ENCODE data around the gene RD3L.

Gene RD3L

DNA sequence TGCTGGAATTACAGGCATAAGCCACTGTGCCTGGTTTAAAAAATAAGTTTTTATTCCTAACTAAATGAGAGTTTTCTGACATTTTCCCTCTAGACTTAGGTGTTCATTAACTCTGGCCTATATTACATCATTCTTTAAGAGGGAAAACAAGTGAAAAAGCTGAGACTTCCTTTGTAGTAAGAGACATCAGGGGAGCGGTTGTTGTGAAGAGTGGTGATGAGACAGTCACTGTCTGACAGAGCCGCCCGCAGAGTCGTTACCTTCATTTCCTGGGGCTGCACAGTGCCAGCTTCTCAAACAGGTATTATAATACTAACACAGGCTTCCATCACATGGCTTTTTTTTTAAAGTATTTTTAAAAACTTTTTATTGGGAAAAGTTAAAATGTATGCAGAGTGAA lies 33.7 kb downstream of the RD3L start:
- Histone ChIP-seq H3K9me3 (ENCODE audit: control insufficient read depth, insufficient read depth, low read length) (no peaks in the 10 kb centered on the region), H3K27me3 (ENCODE audit: control insufficient read depth, insufficient read depth, low read length) (no peaks in the 10 kb centered on the region), H3K36me3 (ENCODE audit: control insufficient read depth, insufficient read depth, low read length) (peaks cover 22% of the 10 kb centered on the region), H3K9ac (ENCODE audit: low read depth, low read length) (no peak overlapping the region), H3K4me3 (ENCODE audit: low read depth, low read length) (no peak overlapping the region), H3K27ac (ENCODE audit: low read depth, low read length) (no peak overlapping the region), H3K4me1 (ENCODE audit: control insufficient read depth, insufficient read depth, low read length) (peaks cover 8% of the 10 kb centered on the region; the same call in 1 of the 2 replicates)

DNA sequence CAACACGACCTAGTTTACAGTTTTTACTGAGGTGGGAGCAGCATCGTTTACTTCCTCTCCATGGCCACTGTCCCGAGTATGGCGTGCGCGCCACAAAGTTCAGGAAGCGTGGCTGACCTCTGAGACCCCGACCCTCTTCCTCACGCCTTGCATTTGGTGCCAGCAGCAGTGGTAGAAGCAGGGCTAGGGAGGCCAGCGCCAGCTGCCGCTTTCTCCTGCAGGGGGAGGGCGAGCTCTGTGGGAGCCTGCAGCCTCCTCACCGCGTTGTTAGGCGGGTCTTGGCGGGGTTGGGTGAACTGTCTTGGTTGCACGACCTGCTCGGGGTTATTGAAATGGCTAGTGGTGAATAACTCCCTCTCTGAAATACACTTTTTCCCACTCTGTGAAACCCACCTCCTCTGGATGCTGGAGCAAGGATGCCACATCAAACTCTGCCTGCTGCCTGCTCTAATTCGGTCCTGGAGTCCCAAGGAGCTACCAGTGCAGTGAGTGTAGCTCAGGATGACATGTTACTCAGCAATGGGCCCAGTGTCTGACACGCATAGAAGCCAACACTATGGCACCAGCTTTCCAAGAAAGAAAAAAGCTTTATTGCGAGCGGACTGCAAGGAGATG lies 36.4 kb downstream of the RD3L start:
- no peaks in the 10 kb centered on the region for H3K36me3 ChIP-seq (ENCODE audit: control insufficient read depth, insufficient read depth, low read length)
- no peak overlapping the region for H3K27ac ChIP-seq (ENCODE audit: low read depth, low read length)
- H3K9ac ChIP-seq (ENCODE audit: low read depth, low read length), result no peak overlapping the region
- peaks cover 8% of the 10 kb centered on the region; the same call in 1 of the 2 replicates for H3K4me1 ChIP-seq (ENCODE audit: control insufficient read depth, insufficient read depth, low read length)
- H3K27me3 ChIP-seq (ENCODE audit: control insufficient read depth, insufficient read depth, low read length), result no peaks in the 10 kb centered on the region
- no peak overlapping the region for H3K4me3 ChIP-seq (ENCODE audit: low read depth, low read length)
- no peaks in the 10 kb centered on the region for H3K9me3 ChIP-seq (ENCODE audit: control insufficient read depth, insufficient read depth, low read length)

DNA sequence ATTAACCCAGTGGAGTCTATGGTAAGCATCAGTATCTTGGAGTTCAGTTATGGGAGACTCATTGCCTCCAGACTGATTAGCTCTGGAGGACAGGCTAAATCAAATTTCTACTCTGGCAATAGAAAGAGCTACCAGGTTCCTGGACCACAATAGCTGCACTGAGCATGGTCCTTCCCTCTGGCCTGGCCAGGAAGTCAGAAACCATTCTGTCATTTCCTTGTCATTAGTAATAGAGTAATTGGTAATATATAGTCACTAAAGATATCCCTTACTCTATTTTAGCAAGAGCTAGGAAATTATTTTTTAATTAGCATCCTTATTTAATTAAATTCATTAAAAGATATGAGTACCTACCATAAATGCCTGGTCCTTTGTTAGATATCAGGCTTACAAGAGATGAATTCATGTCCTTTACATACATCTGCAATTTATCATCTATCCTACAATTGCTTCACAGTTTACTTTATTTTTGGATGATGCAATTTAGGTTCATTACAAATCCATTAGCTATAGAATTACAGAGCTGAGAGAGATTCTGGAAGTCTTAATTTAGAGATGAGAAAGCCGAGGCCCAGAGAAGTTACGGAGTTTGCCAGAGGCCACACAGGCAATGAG lies 37.7 kb downstream of the RD3L start:
- no peaks in the 10 kb centered on the region for H3K27me3 ChIP-seq (ENCODE audit: control insufficient read depth, insufficient read depth, low read length)
- no peaks in the 10 kb centered on the region for H3K9me3 ChIP-seq (ENCODE audit: control insufficient read depth, insufficient read depth, low read length)
- no peak overlapping the region for H3K27ac ChIP-seq (ENCODE audit: low read depth, low read length)
- H3K36me3 ChIP-seq (ENCODE audit: control insufficient read depth, insufficient read depth, low read length), result no peaks in the 10 kb centered on the region
- H3K4me1 ChIP-seq (ENCODE audit: control insufficient read depth, insufficient read depth, low read length), result no peaks in the 10 kb centered on the region; the same call in 1 of the 2 replicates
- no peak overlapping the region for H3K9ac ChIP-seq (ENCODE audit: low read depth, low read length)
- H3K4me3 ChIP-seq (ENCODE audit: low read depth, low read length), result no peak overlapping the region

DNA sequence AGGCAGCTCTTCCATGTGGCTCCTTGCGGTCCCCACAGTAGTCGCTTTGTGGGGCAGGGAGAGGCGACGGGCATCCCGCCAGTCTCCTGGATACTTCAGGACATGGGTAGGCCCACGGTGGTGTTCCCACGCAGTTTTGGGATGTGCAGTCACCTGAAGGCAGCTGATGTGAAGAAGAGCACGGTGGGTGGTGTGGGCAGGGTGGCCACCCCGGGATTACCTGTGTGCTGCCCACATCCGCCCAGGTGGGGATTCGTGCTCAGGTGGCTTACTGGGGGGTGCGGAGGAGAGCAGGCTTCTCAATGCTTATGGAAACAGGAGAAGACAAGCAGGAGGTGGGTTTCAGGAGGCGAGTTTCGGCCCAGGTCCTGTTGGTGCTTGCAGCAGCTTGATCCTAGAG lies 42.5 kb downstream of the RD3L start:
- Histone ChIP-seq H3K9me3 (ENCODE audit: control insufficient read depth, insufficient read depth, low read length) (0 out of 2 replicates have a peak, but pooled peaks cover 3% of the 10 kb centered on the region), H3K27ac (ENCODE audit: low read depth, low read length) (no peak overlapping the region), H3K27me3 (ENCODE audit: control insufficient read depth, insufficient read depth, low read length) (no peaks in the 10 kb centered on the region), H3K36me3 (ENCODE audit: control insufficient read depth, insufficient read depth, low read length) (no peaks in the 10 kb centered on the region), H3K4me3 (ENCODE audit: low read depth, low read length) (no peak overlapping the region), H3K9ac (ENCODE audit: low read depth, low read length) (no peak overlapping the region), H3K4me1 (ENCODE audit: control insufficient read depth, insufficient read depth, low read length) (no peaks in the 10 kb centered on the region)

DNA sequence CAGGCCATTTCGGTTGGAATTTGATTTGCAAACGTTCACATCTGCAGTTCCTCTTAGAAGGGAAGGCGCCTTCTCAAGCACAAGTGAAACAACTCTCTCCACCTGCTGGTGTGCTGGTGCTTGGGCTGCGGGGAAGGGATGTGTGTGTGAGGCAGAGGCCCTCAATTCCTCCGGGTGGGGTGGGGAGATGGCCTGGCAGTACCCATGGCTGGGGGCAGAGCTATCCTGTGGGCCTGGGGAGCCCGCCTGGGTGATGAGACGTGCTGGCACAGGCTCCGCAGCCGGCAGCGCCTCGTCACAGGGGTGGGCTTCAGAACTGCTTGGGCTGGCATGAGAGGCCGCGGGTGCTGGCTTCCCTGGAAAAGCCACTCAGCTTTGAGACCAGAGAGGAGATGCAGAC lies 43.0 kb downstream of the RD3L start:
- Histone ChIP-seq H3K9ac (ENCODE audit: low read depth, low read length) (no peak overlapping the region), H3K36me3 (ENCODE audit: control insufficient read depth, insufficient read depth, low read length) (no peaks in the 10 kb centered on the region), H3K4me3 (ENCODE audit: low read depth, low read length) (no peak overlapping the region), H3K4me1 (ENCODE audit: control insufficient read depth, insufficient read depth, low read length) (no peaks in the 10 kb centered on the region), H3K27ac (ENCODE audit: low read depth, low read length) (no peak overlapping the region), H3K27me3 (ENCODE audit: control insufficient read depth, insufficient read depth, low read length) (no peaks in the 10 kb centered on the region), H3K9me3 (ENCODE audit: control insufficient read depth, insufficient read depth, low read length) (0 out of 2 replicates have a peak, but pooled peaks cover 3% of the 10 kb centered on the region)

DNA sequence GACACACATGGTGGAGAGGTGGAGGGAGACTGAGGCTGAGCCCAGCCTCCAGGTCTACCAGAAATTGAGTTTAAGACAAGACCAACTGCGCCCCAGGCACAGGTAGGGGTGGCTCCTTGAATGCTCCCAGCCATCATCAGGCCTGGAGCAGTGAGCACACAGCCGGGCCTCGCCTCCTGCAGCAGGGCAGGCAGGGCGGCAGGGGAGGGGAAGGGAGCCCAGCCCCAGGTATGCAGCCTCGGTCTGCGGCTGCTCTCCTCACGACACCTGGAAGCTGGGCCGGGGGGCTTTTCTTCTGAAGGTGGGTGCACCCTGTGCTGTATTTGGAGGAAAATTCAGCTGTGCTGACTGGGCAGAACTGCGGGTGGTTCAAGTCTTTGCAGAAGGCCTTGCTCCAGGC lies 43.6 kb downstream of the RD3L start:
- Histone ChIP-seq H3K36me3 (ENCODE audit: control insufficient read depth, insufficient read depth, low read length) (no peaks in the 10 kb centered on the region), H3K27ac (ENCODE audit: low read depth, low read length) (no peak overlapping the region), H3K4me1 (ENCODE audit: control insufficient read depth, insufficient read depth, low read length) (no peaks in the 10 kb centered on the region), H3K4me3 (ENCODE audit: low read depth, low read length) (no peak overlapping the region), H3K9me3 (ENCODE audit: control insufficient read depth, insufficient read depth, low read length) (0 out of 2 replicates have a peak, but pooled peaks cover 3% of the 10 kb centered on the region), H3K27me3 (ENCODE audit: control insufficient read depth, insufficient read depth, low read length) (no peaks in the 10 kb centered on the region), H3K9ac (ENCODE audit: low read depth, low read length) (no peak overlapping the region)

- H3K27ac ChIP-seq (ENCODE audit: low read depth, low read length), result no peak overlapping the region
- H3K9ac ChIP-seq (ENCODE audit: low read depth, low read length), result no peak overlapping the region
- 0 out of 2 replicates have a peak, but pooled peaks cover 3% of the 10 kb centered on the region for H3K9me3 ChIP-seq (ENCODE audit: control insufficient read depth, insufficient read depth, low read length)
- H3K4me1 ChIP-seq (ENCODE audit: control insufficient read depth, insufficient read depth, low read length), result no peaks in the 10 kb centered on the region
- no peaks in the 10 kb centered on the region for H3K27me3 ChIP-seq (ENCODE audit: control insufficient read depth, insufficient read depth, low read length)
- no peaks in the 10 kb centered on the region for H3K36me3 ChIP-seq (ENCODE audit: control insufficient read depth, insufficient read depth, low read length)
- H3K4me3 ChIP-seq (ENCODE audit: low read depth, low read length), result no peak overlapping the region
Measured at GRCh38 chr14:103898204-103898603, 44.1 kb downstream of the RD3L start.

DNA sequence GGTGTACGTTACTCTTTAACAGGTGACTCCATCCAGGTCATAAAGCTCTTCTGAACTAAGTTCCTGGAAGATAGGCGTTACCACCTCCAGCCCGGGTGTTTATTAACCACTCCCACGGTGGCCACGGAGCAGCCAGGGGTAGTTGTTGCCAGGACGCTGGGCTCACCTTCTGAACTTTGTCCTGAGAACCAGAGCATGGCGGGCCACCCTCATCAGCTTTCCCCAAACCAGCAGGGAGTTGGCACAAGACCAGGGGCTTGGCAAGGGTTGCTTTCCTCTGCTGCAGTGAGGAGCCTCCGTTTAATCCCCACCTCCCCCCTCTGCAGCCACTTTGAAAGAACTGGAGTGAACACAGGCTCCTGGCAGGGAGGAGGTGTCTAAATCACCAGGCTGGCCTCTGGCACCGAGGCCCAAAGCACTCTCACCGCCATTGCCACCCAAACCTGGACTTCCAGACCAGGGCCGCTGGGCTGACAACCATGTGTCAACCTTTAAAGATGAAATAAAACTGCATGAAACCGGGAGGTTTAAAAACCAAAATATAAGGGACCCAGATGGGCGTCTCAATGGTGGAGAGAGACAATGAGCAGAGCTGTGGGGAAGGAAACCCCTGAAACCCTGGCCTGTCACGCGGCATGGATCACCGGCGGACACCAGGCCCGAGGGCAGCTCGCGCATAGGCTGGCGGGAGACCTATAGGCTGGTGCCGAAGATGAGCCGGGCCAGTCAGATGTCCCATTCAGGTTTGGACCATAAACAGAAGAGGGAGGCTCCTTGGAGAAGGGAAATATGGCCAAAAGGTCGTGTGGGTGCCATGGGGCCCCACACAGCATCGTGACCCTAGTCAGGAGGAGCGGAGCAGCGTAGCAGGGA lies 45.0 kb downstream of the RD3L start:
- no peaks in the 10 kb centered on the region for H3K4me1 ChIP-seq (ENCODE audit: control insufficient read depth, insufficient read depth, low read length)
- H3K36me3 ChIP-seq (ENCODE audit: control insufficient read depth, insufficient read depth, low read length), result no peaks in the 10 kb centered on the region
- no peak overlapping the region for H3K9ac ChIP-seq (ENCODE audit: low read depth, low read length)
- 0 out of 2 replicates have a peak, but pooled peaks cover 3% of the 10 kb centered on the region for H3K9me3 ChIP-seq (ENCODE audit: control insufficient read depth, insufficient read depth, low read length)
- no peaks in the 10 kb centered on the region for H3K27me3 ChIP-seq (ENCODE audit: control insufficient read depth, insufficient read depth, low read length)
- H3K4me3 ChIP-seq (ENCODE audit: low read depth, low read length), result no peak overlapping the region
- H3K27ac ChIP-seq (ENCODE audit: low read depth, low read length), result no peak overlapping the region

GRCh38 chr14:103896578-103896977 lies 45.8 kb downstream of the RD3L start:
- no peak overlapping the region for H3K4me3 ChIP-seq (ENCODE audit: low read depth, low read length)
- H3K9ac ChIP-seq (ENCODE audit: low read depth, low read length), result no peak overlapping the region
- 0 out of 2 replicates have a peak, but pooled peaks cover 3% of the 10 kb centered on the region for H3K9me3 ChIP-seq (ENCODE audit: control insufficient read depth, insufficient read depth, low read length)
- no peaks in the 10 kb centered on the region for H3K36me3 ChIP-seq (ENCODE audit: control insufficient read depth, insufficient read depth, low read length)
- no peaks in the 10 kb centered on the region for H3K4me1 ChIP-seq (ENCODE audit: control insufficient read depth, insufficient read depth, low read length)
- no peaks in the 10 kb centered on the region for H3K27me3 ChIP-seq (ENCODE audit: control insufficient read depth, insufficient read depth, low read length)
- H3K27ac ChIP-seq (ENCODE audit: low read depth, low read length), result no peak overlapping the region

DNA sequence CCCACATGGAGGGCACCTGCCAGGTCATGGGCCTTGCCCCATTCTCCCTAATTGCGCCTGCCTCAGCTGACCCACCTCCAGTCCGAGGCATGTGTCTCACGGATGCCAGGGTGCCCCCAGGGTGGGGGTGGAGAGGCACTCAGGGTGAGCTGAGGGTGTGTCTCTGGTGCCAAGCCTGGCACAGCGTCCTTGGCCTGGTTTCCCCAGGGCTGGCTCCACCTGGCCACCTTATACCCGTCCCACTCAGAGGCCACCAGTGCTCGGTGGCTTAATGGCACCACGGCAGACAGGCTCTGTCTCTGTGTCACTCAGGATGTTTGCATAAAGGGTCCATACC lies 47.6 kb downstream of the RD3L start:
- 0 out of 2 replicates have a peak, but pooled peaks cover 3% of the 10 kb centered on the region for H3K9me3 ChIP-seq (ENCODE audit: control insufficient read depth, insufficient read depth, low read length)
- H3K4me1 ChIP-seq (ENCODE audit: control insufficient read depth, insufficient read depth, low read length), result no peaks in the 10 kb centered on the region
- H3K27ac ChIP-seq (ENCODE audit: low read depth, low read length), result no peak overlapping the region
- H3K4me3 ChIP-seq (ENCODE audit: low read depth, low read length), result no peak overlapping the region
- no peaks in the 10 kb centered on the region for H3K36me3 ChIP-seq (ENCODE audit: control insufficient read depth, insufficient read depth, low read length)
- H3K27me3 ChIP-seq (ENCODE audit: control insufficient read depth, insufficient read depth, low read length), result no peaks in the 10 kb centered on the region
- no peak overlapping the region for H3K9ac ChIP-seq (ENCODE audit: low read depth, low read length)
